ENCODE results near the gene CACNB4.

The CACNB4 gene

DNA sequence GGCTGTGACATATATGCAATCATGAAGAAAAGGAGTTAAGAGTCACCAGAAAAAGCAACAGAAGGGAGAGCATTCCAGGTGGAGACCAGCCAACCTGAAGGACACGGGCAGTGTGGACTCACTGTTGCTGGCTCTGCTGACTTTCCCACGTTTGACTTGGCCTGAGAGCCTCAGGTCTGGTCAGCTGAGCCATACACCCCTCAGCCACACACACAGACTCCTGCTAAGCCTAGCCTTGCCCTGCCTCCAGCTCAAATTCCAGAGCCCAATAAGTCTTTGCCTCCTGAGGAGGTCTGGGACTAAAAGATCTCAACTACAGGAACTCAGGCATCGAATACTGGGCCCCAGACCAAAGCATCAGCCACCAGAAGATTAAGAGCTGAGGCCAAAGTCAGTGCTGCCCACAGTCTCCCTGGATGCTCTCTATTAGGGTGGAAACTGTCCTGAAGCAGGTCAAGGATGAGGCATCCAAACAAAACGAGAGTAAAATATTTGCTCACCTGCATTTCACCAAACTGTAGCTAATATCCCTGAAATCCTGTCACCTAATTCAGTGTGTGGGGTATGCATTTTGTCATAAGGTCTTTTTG, 23.3 kb downstream of the CACNB4 start:
- H3K27ac ChIP-seq: no peak overlapping the region
- in situ Hi-C loops (cut with HindIII; ENCODE audit: low pct_ligation_motif_present, low sequenced_read_pairs): no loop called here
- H3K27me3 ChIP-seq (replicated peaks): no peaks in the 10 kb centered on the region
- H3K4me3 ChIP-seq (ENCODE audit: low read depth, low read length): no peak overlapping the region
- no peak for DNase-seq
- no peaks in the 10 kb centered on the region for H3K36me3 ChIP-seq (replicated peaks)
- TF ChIP-seq, protein P1, sequence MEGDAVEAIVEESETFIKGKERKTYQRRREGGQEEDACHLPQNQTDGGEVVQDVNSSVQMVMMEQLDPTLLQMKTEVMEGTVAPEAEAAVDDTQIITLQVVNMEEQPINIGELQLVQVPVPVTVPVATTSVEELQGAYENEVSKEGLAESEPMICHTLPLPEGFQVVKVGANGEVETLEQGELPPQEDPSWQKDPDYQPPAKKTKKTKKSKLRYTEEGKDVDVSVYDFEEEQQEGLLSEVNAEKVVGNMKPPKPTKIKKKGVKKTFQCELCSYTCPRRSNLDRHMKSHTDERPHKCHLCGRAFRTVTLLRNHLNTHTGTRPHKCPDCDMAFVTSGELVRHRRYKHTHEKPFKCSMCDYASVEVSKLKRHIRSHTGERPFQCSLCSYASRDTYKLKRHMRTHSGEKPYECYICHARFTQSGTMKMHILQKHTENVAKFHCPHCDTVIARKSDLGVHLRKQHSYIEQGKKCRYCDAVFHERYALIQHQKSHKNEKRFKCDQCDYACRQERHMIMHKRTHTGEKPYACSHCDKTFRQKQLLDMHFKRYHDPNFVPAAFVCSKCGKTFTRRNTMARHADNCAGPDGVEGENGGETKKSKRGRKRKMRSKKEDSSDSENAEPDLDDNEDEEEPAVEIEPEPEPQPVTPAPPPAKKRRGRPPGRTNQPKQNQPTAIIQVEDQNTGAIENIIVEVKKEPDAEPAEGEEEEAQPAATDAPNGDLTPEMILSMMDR (IDR thresholded peaks at IDR 0.05; ENCODE audit: low read depth, low read length, missing control alignments): no peak

DNA sequence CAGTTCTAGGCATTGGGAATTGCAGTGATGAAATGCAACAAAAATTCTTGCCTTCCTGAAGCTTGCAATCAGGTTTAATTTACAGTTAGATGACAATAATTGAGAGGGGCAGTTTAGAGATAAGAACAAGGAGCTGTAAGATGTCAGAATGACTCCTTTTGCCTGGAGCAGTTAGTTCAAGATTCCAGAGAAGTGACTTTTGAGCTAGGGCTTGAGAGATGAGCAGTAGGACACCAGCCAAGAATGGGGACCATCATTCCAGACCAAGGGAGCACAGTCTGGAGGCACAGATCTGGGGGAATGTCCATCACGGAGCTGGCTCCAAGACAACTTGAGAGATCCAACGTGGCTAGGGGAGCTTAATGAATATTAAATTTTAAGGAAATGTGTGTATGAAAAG, 26.8 kb downstream of the CACNB4 start:
- no peak overlapping the region for H3K27ac ChIP-seq
- no peak for DNase-seq
- H3K27me3 ChIP-seq (replicated peaks): no peaks in the 10 kb centered on the region
- in situ Hi-C loops (cut with HindIII; ENCODE audit: low pct_ligation_motif_present, low sequenced_read_pairs): no loop called here
- no peak overlapping the region for H3K4me3 ChIP-seq (ENCODE audit: low read depth, low read length)
- no peaks in the 10 kb centered on the region for H3K36me3 ChIP-seq (replicated peaks)
- TF ChIP-seq, protein P1 (IDR thresholded peaks at IDR 0.05; ENCODE audit: low read depth, low read length, missing control alignments): no peak

DNA sequence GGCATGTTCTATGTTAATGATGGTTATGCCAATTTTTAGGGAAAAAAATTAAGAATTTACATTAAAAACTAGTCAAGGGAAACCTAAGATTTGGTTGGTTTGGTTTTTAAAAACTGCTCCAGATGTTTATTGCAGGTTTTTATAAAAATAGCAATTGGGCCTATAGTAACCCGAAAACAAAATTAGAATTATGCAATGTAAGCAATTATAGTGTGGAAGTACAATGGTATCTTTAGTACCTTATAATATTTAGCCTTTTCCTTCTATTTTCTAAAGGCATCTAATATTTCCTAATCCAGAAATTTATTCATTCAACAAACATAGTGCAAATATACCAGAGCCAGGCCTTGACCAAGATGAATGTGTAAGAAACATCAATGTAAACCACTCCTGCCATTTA, 27.3 kb downstream of the CACNB4 start:
- in situ Hi-C loops (cut with HindIII; ENCODE audit: low pct_ligation_motif_present, low sequenced_read_pairs): no loop called here
- Histone ChIP-seq H3K4me3 (ENCODE audit: low read depth, low read length) (no peak overlapping the region), H3K27ac (no peak overlapping the region), H3K27me3 (replicated peaks) (no peaks in the 10 kb centered on the region), H3K36me3 (replicated peaks) (no peaks in the 10 kb centered on the region)
- DNase-seq: no peak
- TF ChIP-seq, protein P1 (IDR thresholded peaks at IDR 0.05; ENCODE audit: low read depth, low read length, missing control alignments): no peak

DNA sequence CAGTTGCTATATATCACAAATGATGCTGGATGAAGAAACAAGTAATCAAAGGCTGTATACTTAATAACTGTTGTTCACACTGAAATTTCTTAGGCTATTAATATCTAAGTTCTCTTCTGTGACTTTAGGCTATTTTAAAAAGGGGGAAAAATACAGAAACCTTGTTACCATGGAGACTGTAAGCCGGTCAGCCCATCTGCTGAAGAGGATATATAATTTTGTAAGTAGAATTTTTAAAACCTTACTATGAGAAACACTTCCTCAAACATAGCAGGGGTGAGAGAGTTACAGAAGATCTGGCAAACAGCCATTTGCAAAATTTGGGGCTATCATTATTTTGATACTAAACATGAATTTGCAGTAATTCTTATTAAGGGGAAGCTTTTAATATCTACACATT, 27.8 kb downstream of the CACNB4 start:
- no peak for DNase-seq
- Histone ChIP-seq H3K27ac (no peak overlapping the region), H3K27me3 (replicated peaks) (no peaks in the 10 kb centered on the region), H3K4me3 (ENCODE audit: low read depth, low read length) (no peak overlapping the region), H3K36me3 (replicated peaks) (no peaks in the 10 kb centered on the region)
- TF ChIP-seq, protein P1 (IDR thresholded peaks at IDR 0.05; ENCODE audit: low read depth, low read length, missing control alignments): no peak
- in situ Hi-C loops (cut with HindIII; ENCODE audit: low pct_ligation_motif_present, low sequenced_read_pairs): no loop called here

DNA sequence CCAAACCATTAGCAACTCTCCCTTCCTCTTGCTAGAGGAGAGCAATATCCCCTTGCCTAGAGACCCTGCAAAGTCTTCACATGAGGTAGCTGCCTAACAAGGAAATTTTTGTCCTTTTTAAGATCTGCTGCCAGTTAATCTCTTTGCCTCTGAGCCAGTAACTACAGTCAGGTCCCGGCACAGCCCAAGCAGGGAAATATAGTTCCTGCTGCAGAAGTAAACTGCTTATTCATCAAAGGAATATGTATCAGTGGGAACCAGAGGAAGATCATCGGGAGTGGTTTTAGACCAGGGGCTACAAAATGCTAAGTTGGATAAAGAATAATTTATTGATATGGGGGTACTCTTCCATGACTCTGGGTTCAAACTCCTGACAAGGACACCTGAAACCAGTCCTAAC, 30.6 kb downstream of the CACNB4 start:
- TF ChIP-seq, protein P1 (IDR thresholded peaks at IDR 0.05; ENCODE audit: low read depth, low read length, missing control alignments): no peak
- DNase-seq: no peak
- in situ Hi-C loops (cut with HindIII; ENCODE audit: low pct_ligation_motif_present, low sequenced_read_pairs): no loop called here
- no peak overlapping the region for H3K4me3 ChIP-seq (ENCODE audit: low read depth, low read length)
- no peaks in the 10 kb centered on the region for H3K36me3 ChIP-seq (replicated peaks)
- no peak overlapping the region for H3K27ac ChIP-seq
- H3K27me3 ChIP-seq (replicated peaks): no peaks in the 10 kb centered on the region

DNA sequence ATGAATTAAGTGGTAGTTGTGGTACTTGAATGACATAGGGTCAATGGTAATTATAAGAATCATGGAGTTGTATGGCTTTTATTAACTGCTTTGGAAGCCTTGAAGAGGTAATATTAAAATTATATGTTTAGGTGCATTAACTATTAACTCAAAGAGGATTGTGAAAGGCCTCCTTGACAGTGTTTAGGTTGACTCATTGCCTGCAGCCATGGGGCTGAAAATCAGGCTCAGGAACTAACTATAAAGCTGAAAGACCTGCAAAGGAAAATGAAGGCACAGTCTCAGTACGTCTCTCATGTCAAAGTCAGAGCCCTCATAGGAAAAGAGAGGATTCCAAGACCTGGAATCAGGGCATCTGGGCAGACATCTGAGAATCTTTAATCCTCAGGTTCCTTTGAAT, 31.0 kb downstream of the CACNB4 start:
- no peak overlapping the region for H3K4me3 ChIP-seq (ENCODE audit: low read depth, low read length)
- H3K36me3 ChIP-seq (replicated peaks): no peaks in the 10 kb centered on the region
- in situ Hi-C loops (cut with HindIII; ENCODE audit: low pct_ligation_motif_present, low sequenced_read_pairs): no loop called here
- TF ChIP-seq, protein P1 (IDR thresholded peaks at IDR 0.05; ENCODE audit: low read depth, low read length, missing control alignments): no peak
- no peaks in the 10 kb centered on the region for H3K27me3 ChIP-seq (replicated peaks)
- H3K27ac ChIP-seq: no peak overlapping the region
- no peak for DNase-seq
